MM.1S (cell line): ENCODE results near the gene TNFRSF4.

Experiments used
- DNase-seq: peaks from one replicate; pipeline ENCODE4 v3.0.0-alpha.2; 2015
- H2AFZ ChIP-seq: fragments of 300-600 bp; sonication (generic); 2 replicates; pipeline ENCODE4 v1.6.0; 2016; ENCODE audit warnings: antibody characterized with exemption, low read length
- H3F3A ChIP-seq: fragments of 300-600 bp; sonication (generic); 2 replicates; pipeline ENCODE4 v1.6.1; 2016; ENCODE audit warnings: mild to moderate bottlenecking, antibody characterized with exemption, low read length, moderate library complexity, mixed read lengths; ENCODE audit not compliant: insufficient read depth
- H3K27ac ChIP-seq: fragments of 300-600 bp; sonication (generic); 2 replicates; pipeline ENCODE4 v1.5.1; 2016; ENCODE audit warnings: mild to moderate bottlenecking, low read length
- H3K27me3 ChIP-seq: fragments of 300-600 bp; sonication (generic); replicated peaks from 2 replicates; pipeline ENCODE4 v1.6.0; 2016; ENCODE audit warnings: low read length; ENCODE audit not compliant: insufficient read depth
- H3K36me3 ChIP-seq: fragments of 300-600 bp; sonication (generic); replicated peaks from 2 replicates; pipeline ENCODE4 v1.6.1; 2016; ENCODE audit warnings: mild to moderate bottlenecking, low read length, mixed read lengths; ENCODE audit not compliant: insufficient read depth
- H3K4me1 ChIP-seq: fragments of 300-600 bp; sonication (generic); 2 replicates; pipeline ENCODE4 v1.6.1; 2016; ENCODE audit warnings: low read length, mixed read lengths
- H3K4me2 ChIP-seq: fragments of 300-600 bp; sonication (generic); 2 replicates; pipeline ENCODE4 v1.6.0; 2016; ENCODE audit warnings: low read depth, low read length
- H3K4me3 ChIP-seq: fragments of 300-600 bp; sonication (generic); 2 replicates; pipeline ENCODE4 v1.5.1; 2016; ENCODE audit warnings: low read length, mixed read lengths
- H3K79me2 ChIP-seq: fragments of 300-600 bp; sonication (generic); 2 replicates; pipeline ENCODE4 v1.6.1; 2016; ENCODE audit warnings: mixed run types, low read length, mixed read lengths
- H3K9ac ChIP-seq: fragments of 300-600 bp; sonication (generic); 2 replicates; pipeline ENCODE4 v1.6.1; 2016; ENCODE audit warnings: low read length, mixed read lengths
- H3K9me2 ChIP-seq: fragments of 300-600 bp; sonication (generic); replicated peaks from 2 replicates; pipeline ENCODE4 v1.6.1; 2016; ENCODE audit warnings: mild to moderate bottlenecking, low read length, mixed read lengths; ENCODE audit not compliant: insufficient read depth
- H3K9me3 ChIP-seq: fragments of 300-600 bp; sonication (generic); replicated peaks from 2 replicates; pipeline ENCODE4 v1.6.1; 2016; ENCODE audit warnings: mild to moderate bottlenecking, low read length, mixed read lengths; ENCODE audit not compliant: insufficient read depth
- H4K20me1 ChIP-seq: fragments of 300-600 bp; sonication (generic); 2 replicates; pipeline ENCODE4 v1.6.1; 2016; ENCODE audit warnings: mild to moderate bottlenecking, low read length, moderate library complexity, mixed read lengths; ENCODE audit not compliant: insufficient read depth
- EZH2 ChIP-seq: fragments of 300-600 bp; sonication (generic); optimal IDR thresholded peaks from 2 replicates; pipeline ENCODE3; 2017; ENCODE audit warnings: low read depth, mild to moderate bottlenecking, antibody characterized with exemption, low read length, mixed read lengths
- EZH2phosphoT487 ChIP-seq: fragments of 300-600 bp; sonication (generic); IDR thresholded peaks from 2 replicates; pipeline ENCODE4 v1.6.1; 2018; ENCODE audit warnings: antibody characterized with exemption, low read length
- TF ChIP-seq, protein P1 (sequence below): fragments of 300-600 bp; sonication (generic); IDR thresholded peaks from 2 replicates; pipeline ENCODE4 v1.5.1; 2016; ENCODE audit warnings: antibody characterized with exemption, low read length, mixed read lengths

TNFRSF4 gene

DNA sequence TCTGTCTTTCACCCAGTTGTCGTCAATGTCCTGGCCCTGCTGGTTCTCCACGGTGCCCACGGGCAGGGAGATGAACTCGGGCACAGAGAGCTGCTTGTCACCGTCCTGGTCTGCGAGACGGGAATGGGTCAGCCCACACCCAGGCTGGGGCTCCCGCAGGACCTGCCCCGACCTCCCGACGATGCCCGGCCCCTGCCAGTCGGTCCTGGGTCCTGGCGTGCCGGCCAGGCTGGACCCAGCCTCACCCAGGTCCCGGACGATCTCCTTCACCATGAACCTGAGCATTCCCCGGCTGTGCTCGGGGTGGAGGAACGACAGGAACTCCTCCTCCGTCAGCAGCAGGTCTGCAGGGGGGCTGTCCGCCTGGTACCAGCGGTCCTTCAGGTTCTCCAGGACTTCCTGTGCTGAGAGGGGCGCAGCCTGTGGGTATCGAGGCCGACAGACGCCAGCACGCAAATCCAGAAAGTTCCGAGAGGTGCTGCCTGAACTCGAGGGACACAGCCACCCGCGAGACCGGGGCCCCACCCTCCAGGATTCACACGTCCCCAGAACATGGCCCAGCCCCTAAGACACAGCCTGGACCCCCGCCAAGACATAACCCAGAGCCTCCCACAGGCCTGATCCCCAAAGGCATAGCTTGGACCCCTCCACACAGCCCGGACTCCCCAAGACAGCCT, 4.7 kb upstream of the TNFRSF4 start:
- H3K36me3 ChIP-seq = peaks cover 7% of the 10 kb centered on the region

DNA sequence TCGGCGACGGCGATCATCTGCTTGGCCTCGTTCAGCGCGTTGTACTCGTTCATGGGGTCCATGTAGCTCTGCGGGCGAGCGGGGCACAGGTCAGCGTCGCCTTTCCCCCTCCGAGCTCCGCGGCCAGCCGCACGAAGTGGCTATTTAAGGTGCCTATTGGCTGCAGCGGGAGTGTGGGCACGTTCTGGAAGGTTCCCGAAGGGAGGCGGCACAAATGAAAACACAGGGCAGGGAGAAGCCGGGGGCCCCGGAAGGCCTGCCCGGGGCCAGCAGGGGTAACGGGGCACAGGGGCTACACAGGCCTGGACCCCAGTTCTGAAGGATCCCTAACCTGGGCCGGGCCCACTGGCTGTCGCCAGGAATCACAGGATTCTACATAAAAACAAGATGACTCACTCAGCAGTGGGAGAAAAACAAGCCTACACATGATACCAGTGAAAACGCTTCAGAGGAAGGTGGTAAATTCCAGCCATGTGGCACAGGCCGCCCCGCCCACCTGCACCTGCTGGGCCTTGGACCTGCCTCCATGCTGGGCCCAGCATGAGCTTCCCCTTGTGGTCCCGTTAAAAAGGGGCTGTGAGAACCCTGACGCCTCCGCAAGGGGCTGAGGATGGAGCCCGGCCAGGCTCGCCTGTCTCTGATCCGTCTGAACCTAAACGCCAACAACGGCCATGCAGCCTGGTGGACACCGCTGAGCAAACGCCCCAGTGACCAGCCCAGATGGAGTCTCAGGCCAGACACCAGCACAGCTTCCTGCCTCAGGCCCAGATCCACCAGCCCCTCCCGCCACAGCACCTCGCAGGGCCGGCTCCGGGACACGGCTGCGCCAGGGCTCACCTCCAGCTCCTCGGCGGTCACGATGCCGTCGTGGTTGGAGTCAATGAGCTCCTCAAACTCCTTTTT, 3.9 kb upstream of the TNFRSF4 start:
- H4K20me1 ChIP-seq = no peaks in the 10 kb centered on the region
- DNase-seq = no peak
- H3K79me2 ChIP-seq = no peaks in the 10 kb centered on the region
- peaks cover 2% of the 10 kb centered on the region; the same call in 1 of the 2 replicates for H3K36me3 ChIP-seq
- no peaks in the 10 kb centered on the region for H3K9me3 ChIP-seq
- TF ChIP-seq, protein P1, sequence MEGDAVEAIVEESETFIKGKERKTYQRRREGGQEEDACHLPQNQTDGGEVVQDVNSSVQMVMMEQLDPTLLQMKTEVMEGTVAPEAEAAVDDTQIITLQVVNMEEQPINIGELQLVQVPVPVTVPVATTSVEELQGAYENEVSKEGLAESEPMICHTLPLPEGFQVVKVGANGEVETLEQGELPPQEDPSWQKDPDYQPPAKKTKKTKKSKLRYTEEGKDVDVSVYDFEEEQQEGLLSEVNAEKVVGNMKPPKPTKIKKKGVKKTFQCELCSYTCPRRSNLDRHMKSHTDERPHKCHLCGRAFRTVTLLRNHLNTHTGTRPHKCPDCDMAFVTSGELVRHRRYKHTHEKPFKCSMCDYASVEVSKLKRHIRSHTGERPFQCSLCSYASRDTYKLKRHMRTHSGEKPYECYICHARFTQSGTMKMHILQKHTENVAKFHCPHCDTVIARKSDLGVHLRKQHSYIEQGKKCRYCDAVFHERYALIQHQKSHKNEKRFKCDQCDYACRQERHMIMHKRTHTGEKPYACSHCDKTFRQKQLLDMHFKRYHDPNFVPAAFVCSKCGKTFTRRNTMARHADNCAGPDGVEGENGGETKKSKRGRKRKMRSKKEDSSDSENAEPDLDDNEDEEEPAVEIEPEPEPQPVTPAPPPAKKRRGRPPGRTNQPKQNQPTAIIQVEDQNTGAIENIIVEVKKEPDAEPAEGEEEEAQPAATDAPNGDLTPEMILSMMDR = no peak
- TF ChIP-seq EZH2phosphoT487 (no peak), EZH2 (no peak)
- H3K9me2 ChIP-seq = no peaks in the 10 kb centered on the region
- 0 out of 2 replicates have a peak, but pooled peaks cover 2% of the 10 kb centered on the region for H3F3A ChIP-seq
- H3K9ac ChIP-seq = no peak overlapping the region
- H3K4me3 ChIP-seq = no peak overlapping the region
- H3K4me2 ChIP-seq = no peak overlapping the region
- no peaks in the 10 kb centered on the region for H3K4me1 ChIP-seq
- peaks cover 3% of the 10 kb centered on the region; the same call in 1 of the 2 replicates for H3K27me3 ChIP-seq
- H2AFZ ChIP-seq = no peak overlapping the region
- no peak overlapping the region for H3K27ac ChIP-seq

More for the DNA sequence above, 4.7 kb upstream of the TNFRSF4 start:
- Histone ChIP-seq H3K4me2 (no peak overlapping the region), H3K27me3 (no peaks in the 10 kb centered on the region; the same call in 1 of the 2 replicates), H3K27ac (no peak overlapping the region), H3F3A (0 out of 2 replicates have a peak, but pooled peaks cover 2% of the 10 kb centered on the region), H3K9ac (no peak overlapping the region), H3K9me3 (no peaks in the 10 kb centered on the region), H3K79me2 (no peaks in the 10 kb centered on the region), H2AFZ (no peak overlapping the region), H4K20me1 (no peaks in the 10 kb centered on the region), H3K4me3 (no peak overlapping the region), H3K4me1 (no peaks in the 10 kb centered on the region), H3K9me2 (no peaks in the 10 kb centered on the region)
- DNase-seq = no peak
- TF ChIP-seq, protein P1 = no peak
- TF ChIP-seq EZH2 = no peak
- TF ChIP-seq EZH2phosphoT487 = no peak

DNA sequence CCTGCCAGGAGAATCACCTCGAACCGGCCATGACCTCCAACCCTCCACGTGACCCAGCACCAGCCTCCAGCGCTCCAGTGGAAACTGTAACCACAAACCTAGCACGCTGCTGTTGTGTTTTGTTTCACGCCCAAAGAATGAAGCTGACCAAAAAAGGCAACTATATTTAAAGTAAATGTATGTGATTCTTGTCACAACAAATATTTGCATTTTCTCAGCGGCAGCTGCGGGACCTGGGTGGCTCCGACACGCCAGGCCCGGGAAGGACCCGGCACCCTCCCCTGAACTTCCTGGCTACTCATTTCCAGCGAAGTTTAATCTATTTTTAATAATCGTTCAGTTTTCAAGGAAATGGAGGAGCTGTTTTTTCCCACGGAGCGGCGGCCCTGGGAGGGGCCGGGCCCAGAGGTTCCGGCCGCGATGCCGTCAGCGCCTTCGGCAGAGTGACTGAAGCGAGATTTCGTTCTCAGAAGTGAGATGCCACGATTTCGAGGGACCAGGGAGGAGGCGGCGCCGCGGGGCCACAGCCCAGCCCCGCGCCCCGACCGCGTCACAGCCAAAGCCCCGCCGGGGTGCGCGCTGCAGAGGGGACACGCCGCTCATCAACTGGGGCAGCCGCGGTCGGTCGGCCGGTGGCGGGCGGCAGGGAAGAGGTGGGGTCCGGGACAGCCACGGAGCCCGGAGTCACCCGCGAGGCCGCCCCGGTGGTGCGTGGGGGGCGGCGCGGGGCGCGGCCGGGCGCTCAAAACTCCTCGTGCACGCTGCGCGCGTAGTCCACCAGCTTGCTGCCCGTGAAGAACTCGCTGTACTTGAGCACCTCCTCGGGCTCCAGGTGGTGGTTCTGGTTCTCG, 3.0 kb upstream of the TNFRSF4 start:
- Histone ChIP-seq H3K4me3 (no peak overlapping the region), H3K36me3 (no peaks in the 10 kb centered on the region), H3K79me2 (no peaks in the 10 kb centered on the region), H3K27ac (no peak overlapping the region), H3F3A (0 out of 2 replicates have a peak, but pooled peaks cover 2% of the 10 kb centered on the region), H3K4me2 (no peak overlapping the region), H3K9me2 (no peaks in the 10 kb centered on the region), H3K9me3 (no peaks in the 10 kb centered on the region), H2AFZ (no peak overlapping the region), H4K20me1 (no peaks in the 10 kb centered on the region), H3K4me1 (no peaks in the 10 kb centered on the region), H3K9ac (no peak overlapping the region), H3K27me3 (peaks cover 6% of the 10 kb centered on the region)
- no peak for DNase-seq
- TF ChIP-seq, protein P1 = no peak
- TF ChIP-seq EZH2phosphoT487 = no peak
- no peak for TF ChIP-seq EZH2
